ENCODE results near the gene C9orf152. TPM values are rescaled to one million over a fixed set of nuclear protein-coding genes. Genes with fewer than 3 reads are reported as not detected.

Gene C9orf152
- total and polyA plus RNA-seq, 12 donors = not detected

- no peak for DNase-seq
- intact Hi-C loops (cut with DNase I) = loop anchor here in 1 of 10 donors (10.0 kb wide), 1 partner anchor 654 kb away; no protein-coding TSS in a partner anchor
- H3K36me3 ChIP-seq = no peaks in the 10 kb centered on the region
- no peak for TF ChIP-seq CTCF (IDR thresholded peaks at IDR 0.05)
- H3K27ac ChIP-seq = no peak overlapping the region
- WGBS, 2 donors = 77 to 84% methylated on average over 2 of the region's 2 CpGs
- H3K27me3 ChIP-seq = no peaks in the 10 kb centered on the region
- no peaks in the 10 kb centered on the region for H3K4me1 ChIP-seq
- ATAC-seq = no peak
- no peaks in the 10 kb centered on the region for H3K9me3 ChIP-seq
- H3K4me3 ChIP-seq = no peak overlapping the region
These were observed 20.4 kb upstream of the C9orf152 start for GRCh38 chr9:110228321-110228720.

GRCh38 chr9:110224583-110224982 is 16.6 kb upstream of the C9orf152 start:
- no peaks in the 10 kb centered on the region for H3K27me3 ChIP-seq
- no peaks in the 10 kb centered on the region for H3K4me1 ChIP-seq
- 91% methylated on average over 3 of the region's 3 CpGs for WGBS, 2 donors
- DNase-seq = no peak
- ATAC-seq = no peak
- H3K4me3 ChIP-seq = no peak overlapping the region
- H3K9me3 ChIP-seq = no peaks in the 10 kb centered on the region
- no peak for TF ChIP-seq CTCF (IDR thresholded peaks at IDR 0.05)
- H3K27ac ChIP-seq = no peak overlapping the region
- intact Hi-C loops (cut with DNase I) = loop anchor here in 1 of 10 donors (10.0 kb wide), 1 partner anchor 650 kb away; no protein-coding TSS in a partner anchor
- H3K36me3 ChIP-seq = no peaks in the 10 kb centered on the region

GRCh38 chr9:110220809-110221208 is 12.8 kb upstream of the C9orf152 start:
- no peak for TF ChIP-seq CTCF (IDR thresholded peaks at IDR 0.05)
- Histone ChIP-seq H3K9me3 (no peaks in the 10 kb centered on the region), H3K4me1 (peaks cover 0 to 12% (median 0%) of the 10 kb centered on the region in 9 donors), H3K4me3 (no peak overlapping the region), H3K27ac (no peak overlapping the region), H3K27me3 (no peaks in the 10 kb centered on the region), H3K36me3 (no peaks in the 10 kb centered on the region)
- ATAC-seq = no peak
- intact Hi-C loops (cut with DNase I) = loop anchor here in 1 of 10 donors (10.0 kb wide), 1 partner anchor 646 kb away; no protein-coding TSS in a partner anchor
- DNase-seq = no peak
- 92 to 95% methylated on average over 3 of the region's 3 CpGs for WGBS, 2 donors

GRCh38 chr9:110217656-110218099 is 9.7 kb upstream of the C9orf152 start:
- Histone ChIP-seq H3K9me3 (no peaks in the 10 kb centered on the region), H3K27ac (no peak overlapping the region), H3K4me1 (peaks cover 0 to 12% (median 0%) of the 10 kb centered on the region in 9 donors), H3K27me3 (no peaks in the 10 kb centered on the region), H3K4me3 (no peak overlapping the region), H3K36me3 (no peaks in the 10 kb centered on the region)
- peak; percentile 56 to 88 (median 79) for TF ChIP-seq CTCF (IDR thresholded peaks at IDR 0.05)
- intact Hi-C loops (cut with DNase I) = loop anchor here in 9 of 10 donors (1.0 to 10.0 kb wide), 9 partner anchors 34 to 645 kb away; no protein-coding TSS in a partner anchor
- WGBS, 2 donors = 27 to 33% methylated on average over 10 of the region's 10 CpGs
- DNase-seq (no peak), ATAC-seq (no peak)
